ENCODE data around the gene AFF3.

AFF3 gene

DNA sequence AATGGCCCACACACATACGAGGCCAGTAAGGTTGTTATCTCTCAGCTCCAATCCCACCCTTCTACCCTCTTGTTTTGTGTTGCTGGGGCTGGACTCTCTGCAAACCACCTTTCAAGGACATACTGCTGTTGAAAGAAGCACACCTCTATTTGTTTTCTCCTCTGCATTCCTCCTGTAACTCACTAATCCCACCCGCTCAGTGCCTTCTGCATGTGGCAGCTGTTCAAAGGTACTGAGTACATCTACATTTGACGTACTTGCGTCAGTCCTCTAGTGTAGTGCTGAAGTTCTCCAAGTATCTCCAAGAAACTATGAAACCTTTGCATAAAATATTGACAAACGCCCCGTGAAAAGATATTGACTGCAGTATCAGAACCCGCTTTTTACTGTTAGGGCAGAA is 310.6 kb downstream of the AFF3 start:
- DNase-seq (ENCODE audit: low read depth in 2 of 2) = no peak

DNA sequence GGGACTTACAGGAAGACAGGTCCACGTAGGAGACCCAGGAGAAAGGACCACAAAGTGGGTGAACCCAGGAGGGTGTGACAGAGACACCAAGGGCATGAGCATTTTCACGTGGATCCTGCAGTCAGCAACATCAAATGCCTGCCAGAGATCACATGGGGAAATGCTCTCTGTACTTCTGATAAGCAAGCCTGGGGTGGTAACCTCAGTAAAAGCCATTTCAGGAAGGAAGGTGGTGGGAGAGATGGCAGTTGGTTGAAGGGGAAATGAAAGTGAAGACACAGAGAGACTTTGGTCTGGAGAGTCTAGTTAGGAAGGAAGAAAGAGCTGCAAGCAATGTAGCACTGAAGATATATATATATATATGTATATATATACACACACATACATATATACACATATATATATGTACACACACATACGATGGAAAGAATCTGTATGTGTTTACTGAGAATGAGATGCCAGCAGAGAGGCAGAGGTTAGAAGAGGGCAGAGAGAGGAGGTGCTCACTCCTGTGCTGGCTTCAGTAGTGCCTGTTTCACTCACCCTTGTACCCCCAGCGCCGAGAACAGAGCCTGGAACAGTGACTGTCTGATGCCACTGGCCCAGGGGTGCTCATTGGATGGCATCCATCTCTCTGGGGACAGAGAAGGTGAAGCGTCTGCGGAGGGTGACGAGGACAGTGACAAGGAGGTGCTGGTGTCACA is 314.9 kb downstream of the AFF3 start:
- DNase-seq (ENCODE audit: low read depth in 2 of 2) = no peak

DNA sequence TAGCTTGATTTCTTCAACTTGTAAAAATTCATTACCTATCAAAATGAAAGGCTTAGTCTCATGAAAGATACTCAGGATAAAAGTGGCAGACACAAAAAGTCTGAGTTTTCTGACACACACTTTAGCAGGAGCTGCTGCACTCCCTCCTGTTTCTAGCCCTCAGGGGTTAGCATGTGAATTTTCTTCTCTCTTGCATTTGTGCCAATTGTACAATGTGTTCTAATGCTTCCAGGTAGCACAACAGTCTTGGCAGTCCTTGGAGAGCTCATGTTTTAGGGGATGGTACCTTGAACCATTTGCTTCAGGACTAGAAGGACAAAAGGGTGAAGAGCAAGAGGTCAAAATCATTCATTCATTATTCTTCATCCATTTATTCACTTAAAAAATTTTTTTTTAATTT is 316.8 kb downstream of the AFF3 start:
- no peak for DNase-seq (ENCODE audit: low read depth in 2 of 2)

DNA sequence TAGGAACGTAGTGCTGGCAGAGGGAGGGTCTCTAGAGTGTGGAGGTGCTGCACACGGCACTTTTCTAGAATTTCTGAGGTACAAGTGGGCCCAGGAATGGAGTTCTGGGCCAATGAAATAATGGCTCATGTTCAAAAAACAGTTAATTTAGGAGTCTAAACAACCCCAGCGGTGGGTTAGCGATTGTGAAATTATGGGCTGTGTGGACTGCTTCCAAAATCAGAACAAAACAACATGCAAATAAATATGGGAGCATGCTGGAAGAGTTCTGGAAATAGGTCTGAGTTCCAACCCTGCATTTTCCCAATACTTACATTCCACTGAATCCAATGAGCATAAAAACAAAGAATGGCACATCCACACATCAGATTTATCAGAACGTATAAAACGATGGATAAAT is 317.6 kb downstream of the AFF3 start:
- no peak for DNase-seq (ENCODE audit: low read depth in 2 of 2)

DNA sequence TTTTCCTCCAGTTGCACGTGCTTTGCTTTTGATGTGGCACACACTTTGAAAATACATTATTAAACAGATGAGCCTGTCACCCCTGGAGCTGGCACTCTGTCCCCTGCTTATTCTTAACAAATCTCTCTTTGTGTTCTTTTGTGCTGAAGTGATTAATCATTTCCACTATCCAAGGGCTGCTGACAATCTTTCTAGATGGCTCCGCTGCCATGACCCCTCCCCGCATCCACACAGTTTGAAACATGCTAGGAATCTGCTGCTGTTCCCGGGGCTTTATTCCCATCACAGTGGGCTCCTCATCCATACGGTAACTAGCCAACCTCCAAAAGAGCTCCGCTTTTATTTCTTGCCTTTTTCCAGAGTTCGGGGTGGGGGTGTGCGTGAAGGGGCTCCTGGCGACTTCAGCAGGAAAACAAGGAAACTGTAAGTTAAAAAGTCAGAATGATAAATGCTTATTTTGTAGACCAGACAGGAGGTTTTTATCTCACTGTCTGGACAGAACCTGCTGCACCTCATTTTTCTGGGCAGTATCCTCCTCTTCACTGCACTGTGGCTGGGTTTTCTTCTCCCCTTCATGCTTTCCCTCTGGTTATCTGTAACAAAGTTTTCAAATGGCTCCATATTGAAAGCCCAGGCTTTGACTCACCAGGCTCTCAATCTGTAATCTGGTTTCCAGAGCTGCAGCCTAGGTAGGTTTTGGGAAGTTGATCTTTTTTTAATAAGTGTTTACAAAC is 319.7 kb downstream of the AFF3 start:
- DNase-seq (ENCODE audit: low read depth in 2 of 2) = no peak

DNA sequence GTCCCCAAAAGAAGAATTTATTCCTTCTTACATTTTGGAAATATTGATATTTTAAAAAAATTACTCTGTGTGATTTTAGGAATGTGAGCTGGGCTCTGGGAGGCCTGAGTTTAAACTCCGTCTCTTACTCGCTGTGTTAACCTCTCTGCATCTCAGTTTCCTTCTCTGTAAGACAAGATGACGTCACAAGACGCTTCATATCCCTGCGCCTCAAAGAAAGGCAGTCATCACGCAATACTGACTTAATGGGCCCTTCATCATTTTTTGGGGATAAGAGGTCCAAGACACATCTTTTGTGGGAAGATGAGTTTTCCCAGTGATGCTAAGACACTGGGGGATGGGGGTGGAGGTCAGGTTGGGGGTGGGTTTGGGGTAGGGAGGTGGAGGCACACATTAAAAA is 320.4 kb downstream of the AFF3 start:
- DNase-seq (ENCODE audit: low read depth in 2 of 2) = no peak

DNA sequence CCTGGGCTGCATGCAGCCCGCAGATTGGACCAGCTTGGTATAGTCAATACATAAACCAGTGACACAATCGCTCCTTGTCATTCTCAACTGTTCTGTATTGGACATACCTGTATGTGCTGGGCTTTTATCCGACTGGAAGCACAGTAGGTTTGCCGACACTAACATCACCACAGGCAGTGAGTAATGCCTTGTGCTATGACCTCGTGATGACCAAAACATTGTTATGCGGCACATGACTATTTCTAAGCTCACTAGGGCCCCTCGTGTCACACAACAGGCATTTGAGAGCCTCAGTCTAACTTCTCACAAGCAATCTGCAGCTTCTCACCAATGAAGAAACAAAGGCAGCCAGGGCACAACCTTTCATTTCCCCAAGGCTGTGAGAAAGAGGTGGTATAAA is 320.8 kb downstream of the AFF3 start:
- DNase-seq (ENCODE audit: low read depth in 2 of 2) = no peak

DNA sequence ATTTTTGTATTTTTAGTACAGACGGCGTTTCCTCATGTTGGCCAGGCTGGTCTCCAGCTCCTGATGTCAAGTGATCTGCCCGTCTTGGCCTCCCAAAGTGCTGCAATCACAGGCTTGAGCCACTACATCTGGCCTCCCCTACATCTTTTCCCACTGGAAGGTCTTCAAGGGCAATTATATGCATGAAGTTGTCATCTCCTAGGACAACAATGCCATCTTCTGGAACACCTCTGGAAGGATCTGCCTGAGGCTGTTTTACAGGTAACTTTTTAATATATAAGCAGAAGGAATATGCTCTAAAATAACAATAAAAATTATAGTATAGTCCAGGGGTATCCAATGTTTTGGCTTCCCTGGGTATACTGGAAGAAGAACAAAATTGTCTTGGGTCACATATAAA is 321.4 kb downstream of the AFF3 start:
- no peak for DNase-seq (ENCODE audit: low read depth in 2 of 2)

DNA sequence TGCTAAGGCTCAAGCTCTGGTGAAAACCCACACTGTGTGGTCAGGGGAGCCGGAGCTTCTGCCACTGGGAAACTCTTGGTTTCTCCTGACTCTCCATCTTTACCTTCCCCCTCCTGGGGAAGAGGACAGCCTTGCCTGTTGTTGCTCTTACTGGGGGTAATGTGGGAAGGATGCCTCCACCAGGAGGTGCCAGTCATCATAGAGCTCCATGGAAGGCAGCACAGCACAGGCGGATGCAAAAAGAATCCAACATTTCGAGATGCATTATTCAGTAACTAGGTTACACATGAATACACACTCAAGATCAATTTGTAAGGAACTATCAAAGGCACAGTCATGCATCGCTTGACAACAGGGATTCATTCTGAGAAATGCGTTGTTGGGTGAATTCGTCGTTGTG is 322.6 kb downstream of the AFF3 start:
- DNase-seq (ENCODE audit: low read depth in 2 of 2) = no peak

DNA sequence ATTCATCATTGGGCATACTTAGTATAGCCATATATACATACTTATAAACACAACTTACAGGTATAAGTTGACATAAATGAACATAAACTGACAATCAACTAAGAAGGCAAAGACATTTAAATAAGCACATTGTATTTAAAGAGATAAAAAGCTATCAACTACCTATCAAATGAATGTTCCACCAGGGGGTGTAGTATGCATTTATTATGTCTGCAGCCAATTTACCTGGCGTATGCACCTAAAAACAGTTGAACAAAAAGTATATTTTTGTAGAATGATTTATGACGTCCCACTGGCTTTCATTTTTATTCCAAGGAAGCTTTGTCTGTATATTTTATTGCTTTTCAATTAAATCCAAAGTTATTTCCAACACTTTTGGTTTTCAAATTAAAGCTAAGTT is 323.5 kb downstream of the AFF3 start:
- no peak for DNase-seq (ENCODE audit: low read depth in 2 of 2)

DNA sequence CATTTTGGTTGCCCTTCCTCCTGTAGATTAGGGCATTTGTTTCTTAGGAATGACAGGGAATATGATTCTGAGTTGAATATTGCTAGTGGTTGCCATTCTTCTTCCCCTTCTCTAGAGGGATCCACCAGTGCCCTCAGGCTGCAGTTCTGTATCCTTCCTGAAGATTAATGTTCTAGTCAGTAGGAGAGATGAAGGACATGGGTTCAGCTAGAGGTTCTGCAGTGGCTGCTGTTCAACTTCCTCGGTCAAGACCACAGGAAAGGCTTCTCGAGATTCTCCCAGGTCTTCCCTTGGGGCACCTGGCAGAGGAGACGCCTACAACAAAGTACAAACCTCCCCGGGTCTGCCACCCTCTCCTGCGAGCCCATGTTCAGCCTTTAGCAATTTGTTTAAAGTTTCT is 325.5 kb downstream of the AFF3 start:
- no peak for DNase-seq (ENCODE audit: low read depth in 2 of 2)

DNA sequence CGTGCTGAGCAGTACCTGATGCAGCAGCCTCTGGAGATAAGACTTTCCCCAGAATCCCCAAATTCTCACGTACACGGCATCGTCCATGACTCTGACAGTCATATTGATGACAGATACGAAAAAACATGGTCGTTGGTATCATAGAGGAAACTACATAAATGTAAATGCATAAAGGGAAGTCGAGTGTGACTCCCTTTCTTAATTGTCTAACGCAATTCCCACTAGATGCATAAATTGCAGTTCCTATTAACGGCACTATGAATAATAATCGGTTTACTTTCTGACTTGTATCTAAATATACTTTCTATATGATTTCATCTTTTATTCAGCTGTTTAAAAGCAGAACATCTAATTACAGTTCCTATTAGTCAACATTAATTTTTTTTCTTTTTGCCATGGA is 330.0 kb downstream of the AFF3 start:
- no peak for DNase-seq (ENCODE audit: low read depth in 2 of 2)

DNA sequence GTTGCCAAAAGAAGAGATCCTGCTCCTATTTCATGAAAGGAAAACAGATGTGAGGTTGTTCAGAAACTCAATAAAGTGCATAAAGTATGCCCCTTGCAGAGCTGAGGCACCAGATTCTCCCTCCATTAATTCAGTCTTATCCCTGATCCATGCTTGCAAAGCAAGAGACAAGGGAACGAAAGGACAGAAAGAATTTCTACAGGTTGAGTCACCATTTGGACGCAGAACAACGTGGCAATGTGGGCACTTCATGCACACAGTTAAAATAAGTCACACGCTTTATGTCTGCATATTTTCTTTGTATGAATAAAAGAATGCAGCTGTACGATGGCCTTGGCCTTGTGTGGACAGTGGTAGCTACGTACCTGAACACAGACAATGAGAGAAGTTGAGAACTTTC is 330.8 kb downstream of the AFF3 start:
- no peak for DNase-seq (ENCODE audit: low read depth in 2 of 2)

DNA sequence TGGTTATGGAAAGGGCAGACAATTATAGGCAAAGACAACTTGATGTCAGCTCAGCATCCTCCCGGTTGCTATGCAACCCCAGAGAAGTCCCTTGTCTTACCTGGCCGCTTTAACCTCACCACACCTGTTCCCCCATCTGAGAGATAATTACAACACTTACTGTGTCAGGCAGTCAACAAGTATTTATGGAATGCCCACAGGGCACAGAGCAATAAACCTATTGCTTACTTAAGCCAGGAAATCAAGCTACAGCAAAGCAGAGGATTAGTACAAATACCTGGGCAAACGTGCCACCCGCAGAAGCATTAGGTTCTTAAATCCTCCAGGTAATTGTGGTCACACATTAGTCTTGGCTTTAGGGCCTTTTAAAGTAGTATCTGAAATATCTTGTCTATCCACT is 332.2 kb downstream of the AFF3 start:
- no peak for DNase-seq (ENCODE audit: low read depth in 2 of 2)

DNA sequence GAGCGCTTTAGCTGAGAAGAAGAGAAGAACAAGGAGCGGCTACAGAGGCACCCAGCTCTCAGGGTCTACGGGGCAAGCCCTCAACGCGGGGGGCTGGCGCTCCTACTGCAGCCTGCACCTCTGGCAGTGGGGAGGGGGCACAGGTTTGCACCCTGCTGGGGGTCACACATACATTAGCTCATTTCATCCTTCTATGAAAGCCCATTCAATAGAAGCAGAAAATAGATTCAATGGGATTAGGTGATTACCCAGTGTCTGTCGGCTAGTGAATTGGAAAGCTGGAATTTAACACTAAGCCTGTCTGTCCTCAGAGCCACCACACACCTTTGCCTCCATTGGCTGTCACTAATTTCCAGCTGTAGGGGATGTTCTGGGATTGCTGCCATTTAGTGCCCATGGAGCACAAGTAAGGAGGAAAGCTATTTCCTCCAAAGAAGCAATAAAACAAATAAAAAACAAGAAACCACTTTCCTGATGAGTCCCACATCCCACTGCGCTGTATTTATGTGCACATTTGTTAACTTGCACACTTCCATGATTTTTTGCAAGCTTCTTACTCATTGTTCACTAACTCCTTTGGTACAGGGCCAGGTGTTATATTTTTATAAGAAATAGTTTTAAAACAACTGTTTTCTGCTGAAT is 333.0 kb downstream of the AFF3 start:
- DNase-seq (ENCODE audit: low read depth in 2 of 2) = no peak

DNA sequence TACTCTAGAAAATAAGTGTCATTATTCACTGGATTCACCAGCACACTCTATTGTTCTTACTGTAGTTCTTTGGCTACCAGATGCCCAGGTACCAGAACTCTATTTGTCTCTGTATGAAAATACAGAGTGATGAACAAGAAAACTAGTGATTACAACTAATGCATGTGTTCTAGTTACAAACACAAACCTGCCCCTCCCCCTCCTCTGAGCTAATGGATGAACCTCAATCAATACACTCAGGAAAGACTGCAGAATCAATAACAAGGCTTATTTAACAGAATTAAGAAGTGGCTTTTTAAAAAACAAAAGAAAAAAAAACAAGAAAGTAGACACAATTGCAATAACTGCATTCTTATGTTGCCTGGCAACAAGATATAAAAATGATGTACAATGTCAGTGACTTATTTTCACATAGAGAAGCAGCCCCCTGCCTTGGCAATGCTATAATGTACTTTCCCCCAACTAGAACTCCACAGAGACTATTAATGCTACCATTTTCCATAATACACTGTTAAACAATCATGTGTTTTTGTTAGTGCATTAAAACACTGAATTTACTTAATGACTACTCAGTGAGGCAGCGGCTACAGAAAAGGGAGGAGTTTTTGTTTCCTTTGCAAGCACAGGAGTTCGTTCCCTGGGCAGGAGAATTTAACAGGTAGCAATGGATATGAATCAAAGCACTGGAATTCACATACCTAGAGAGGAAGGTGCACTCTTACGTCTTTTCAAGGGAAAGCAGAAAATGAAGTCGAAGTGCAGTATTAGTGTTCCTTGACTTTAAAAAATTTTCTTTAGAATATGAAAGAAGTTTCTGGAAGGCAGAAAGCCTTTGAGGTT is 333.8 kb downstream of the AFF3 start:
- DNase-seq (ENCODE audit: low read depth in 2 of 2) = no peak

DNA sequence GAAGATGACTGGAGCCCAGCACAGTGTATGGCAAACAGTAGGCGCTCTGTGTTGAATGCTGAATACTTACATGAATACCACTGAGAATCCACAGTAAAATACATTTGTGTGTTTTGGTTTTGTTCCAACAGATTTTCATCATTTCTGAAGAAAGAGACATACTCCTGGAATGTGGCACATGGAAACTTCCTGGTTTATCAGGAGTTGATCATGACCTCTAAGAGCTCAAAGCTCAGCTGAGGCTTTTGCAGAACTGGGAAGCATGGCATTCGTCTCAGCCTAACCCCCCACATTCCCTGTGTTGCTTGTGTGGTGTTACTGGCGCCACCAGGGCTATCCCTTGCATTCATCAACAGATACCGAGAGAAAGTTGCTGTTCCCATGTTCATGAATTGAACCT is 335.6 kb downstream of the AFF3 start:
- DNase-seq (ENCODE audit: low read depth in 2 of 2) = no peak

DNA sequence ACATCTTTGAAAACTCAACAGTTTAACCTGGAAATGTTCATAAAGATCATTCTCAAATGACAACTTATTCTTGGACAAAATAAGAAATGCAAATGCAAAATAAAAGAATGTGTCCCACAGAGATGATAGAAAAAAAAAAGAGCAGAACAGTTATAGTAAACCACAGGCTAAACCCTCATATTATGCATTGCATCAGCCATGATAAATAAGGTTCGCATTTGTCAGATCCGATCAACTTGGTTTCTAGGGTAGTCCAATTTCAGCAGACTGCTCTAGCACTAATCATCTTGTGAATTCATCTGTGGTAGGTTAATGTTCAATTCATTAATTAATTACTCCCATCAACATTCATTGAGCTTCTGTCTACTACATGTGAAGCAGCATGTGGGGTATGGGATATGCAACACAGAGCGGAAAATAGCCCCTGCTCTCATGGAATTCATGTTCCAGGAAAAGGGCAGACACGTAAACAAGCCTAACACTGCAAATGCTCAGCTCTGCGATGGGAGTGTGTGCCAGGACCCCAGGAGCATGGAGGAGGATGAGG is 336.4 kb downstream of the AFF3 start:
- DNase-seq (ENCODE audit: low read depth in 2 of 2) = no peak

DNA sequence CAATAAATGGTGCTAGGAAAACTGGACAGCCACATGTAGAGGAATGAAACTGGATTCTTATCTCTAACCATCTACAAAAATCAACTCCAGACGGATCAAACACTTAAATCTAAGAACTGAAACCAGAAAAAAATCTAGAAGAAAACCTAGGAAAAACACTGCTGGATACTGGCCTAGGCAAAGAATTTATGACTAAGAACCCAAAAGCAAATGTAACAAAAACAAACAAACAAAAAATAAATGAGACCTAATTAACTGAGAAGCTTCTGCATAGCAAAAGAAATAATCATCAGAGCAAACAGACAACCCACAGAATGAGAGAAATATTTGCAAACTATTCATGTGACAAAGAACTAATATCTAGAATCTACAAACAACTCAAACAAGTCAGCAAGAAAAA is 338.5 kb downstream of the AFF3 start:
- no peak for DNase-seq (ENCODE audit: low read depth in 2 of 2)

DNA sequence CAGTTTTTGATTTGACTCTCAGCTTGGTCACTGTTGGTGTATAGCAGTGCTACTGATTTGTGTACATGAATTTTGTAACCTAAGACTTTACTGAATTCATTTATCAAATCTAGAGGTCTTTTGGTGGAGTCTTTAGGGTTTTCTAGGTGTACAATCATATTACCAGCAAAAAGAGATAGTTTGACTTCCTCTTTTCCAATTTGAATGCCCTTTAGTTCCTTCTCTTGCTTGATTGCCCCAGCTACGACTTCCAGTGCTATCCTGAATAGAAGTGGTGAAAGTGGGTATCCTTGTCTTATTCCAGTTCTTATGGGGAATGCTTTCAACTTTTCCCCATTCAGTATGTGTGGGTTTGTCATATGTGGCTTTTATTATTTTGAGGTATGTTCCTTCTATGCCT is 339.7 kb downstream of the AFF3 start:
- no peak for DNase-seq (ENCODE audit: low read depth in 2 of 2)

DNA sequence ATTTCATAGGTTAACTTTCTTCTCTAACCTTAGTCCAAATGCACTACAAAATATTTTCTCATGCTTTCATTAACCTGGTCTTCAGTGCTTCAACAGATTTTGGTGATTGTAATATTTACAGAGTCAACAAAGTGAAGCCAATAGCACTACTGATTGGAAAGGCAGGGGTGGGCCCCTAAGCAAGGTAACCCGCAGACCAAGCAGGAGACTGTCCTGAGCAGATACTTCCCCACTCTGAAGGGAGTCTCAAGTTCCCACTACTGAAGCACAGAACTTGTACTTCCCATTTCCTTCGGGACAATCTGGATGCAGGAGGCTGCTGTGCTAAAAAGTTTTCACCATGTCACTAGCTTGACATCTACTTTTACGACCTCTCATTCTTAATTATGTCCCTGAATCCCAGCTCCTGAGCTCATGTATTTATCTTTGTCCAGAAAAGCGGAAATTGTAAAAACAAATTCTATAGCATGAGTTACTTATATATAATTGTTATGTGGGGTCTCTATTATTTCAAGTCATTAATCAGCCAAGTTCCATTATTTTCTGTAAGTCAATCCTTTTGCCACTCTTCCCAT is 341.0 kb downstream of the AFF3 start:
- DNase-seq (ENCODE audit: low read depth in 2 of 2) = no peak

DNA sequence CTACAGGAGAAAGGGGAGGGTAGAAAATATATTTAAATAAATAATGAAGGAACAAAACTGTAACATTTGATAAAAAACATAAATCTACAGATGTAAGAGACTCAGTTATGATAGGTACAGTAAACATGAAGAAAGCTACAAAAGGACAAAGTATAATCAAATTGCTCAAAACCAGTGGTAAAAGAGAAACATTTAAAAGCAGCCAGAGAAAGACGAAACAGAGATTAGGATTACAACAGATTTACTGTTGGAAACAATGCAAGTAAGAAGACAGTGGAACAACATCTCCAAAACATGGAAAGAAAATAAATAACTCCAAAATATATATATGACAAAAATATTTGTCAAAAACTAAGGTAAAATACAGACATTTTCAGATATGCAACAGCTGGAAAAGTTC is 344.9 kb downstream of the AFF3 start:
- no peak for DNase-seq (ENCODE audit: low read depth in 2 of 2)
